H7 (cell line): ENCODE results near the gene AIDA. TPM values are rescaled to one million over a fixed set of nuclear protein-coding genes. Genes with fewer than 3 reads are reported as not detected.
"Not testable (repeated sequence)": the region's sequence is repeated elsewhere in the genome, so short reads cannot be mapped to it uniquely, and the experiment has no call there.

Experiments
- DNase-seq: peaks from one replicate; pipeline ENCODE4 v3.0.0; 2012
- H3K27me3 ChIP-seq: 2 replicates; pipeline ENCODE4 v1.6.0; 2011; ENCODE audit warnings: mild to moderate bottlenecking, low read length; ENCODE audit not compliant: control insufficient read depth, insufficient read depth
- H3K36me3 ChIP-seq: replicated peaks from 2 replicates; pipeline ENCODE4 v1.5.1; 2011; ENCODE audit warnings: low read length; ENCODE audit not compliant: control insufficient read depth, insufficient read depth
- H3K4me3 ChIP-seq: 2 replicates; pipeline ENCODE4 v1.5.1; 2011; ENCODE audit warnings: low read depth, mild to moderate bottlenecking, control low read depth, low read length, moderate library complexity; ENCODE audit not compliant: insufficient read depth
- total RNA-seq: library from RNA; depleted of rRNA; stranded (reverse); fragments of >200 nt; shearing (Covaris generic); gene quantifications from 2 replicates; pipeline ENCODE4 v1.2.3, GENCODE V29; 2014

The AIDA gene
- total RNA-seq, 1 experiment from 2014 or later = 48.3 TPM

GRCh38 chr1:222694927-222695326 is 17.4 kb downstream of the AIDA start:
- Histone ChIP-seq H3K4me3 (no peak overlapping the region), H3K27me3 (no peaks in the 10 kb centered on the region)
- DNase-seq = no peak

GRCh38 chr1:222691016-222691415 is 21.3 kb downstream of the AIDA start:
- H3K36me3 ChIP-seq = 0 out of 2 replicates have a peak, but pooled peaks cover 1% of the 10 kb centered on the region
- DNase-seq = no peak
- H3K27me3 ChIP-seq = no peaks in the 10 kb centered on the region
- no peak overlapping the region for H3K4me3 ChIP-seq

More at GRCh38 chr1:222694927-222695326, 17.4 kb downstream of the AIDA start:
- no peaks in the 10 kb centered on the region for H3K36me3 ChIP-seq

GRCh38 chr1:222680080-222680479 is 32.2 kb downstream of the AIDA start:
- no peak overlapping the region for H3K4me3 ChIP-seq
- no peak for DNase-seq
- no peaks in the 10 kb centered on the region for H3K27me3 ChIP-seq
- peaks cover 2% of the 10 kb centered on the region for H3K36me3 ChIP-seq

DNA sequence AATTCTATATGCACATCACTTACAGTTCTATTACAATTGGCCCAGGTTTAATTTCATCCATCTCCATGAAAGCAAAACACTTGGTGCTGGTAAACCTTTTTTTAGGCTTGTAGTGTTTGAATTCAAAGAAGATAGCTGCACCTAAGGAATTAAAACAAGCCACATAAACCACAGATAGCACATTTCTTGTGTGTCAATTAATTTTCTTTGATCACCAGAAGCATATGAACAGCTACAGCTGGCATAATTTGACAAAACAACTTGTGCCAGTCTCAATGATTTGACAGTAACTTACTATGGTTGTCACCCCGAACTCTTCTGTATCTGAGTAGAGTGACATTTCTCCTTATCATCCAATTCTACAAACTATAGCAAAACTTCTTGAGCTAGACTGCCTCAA is 42.2 kb downstream of the AIDA start:
- Histone ChIP-seq H3K36me3 (peaks cover 6% of the 10 kb centered on the region), H3K4me3 (no peak overlapping the region), H3K27me3 (no peaks in the 10 kb centered on the region)
- no peak for DNase-seq

- H3K36me3 ChIP-seq, H3K27me3 ChIP-seq, DNase-seq, H3K4me3 ChIP-seq: not testable (repeated sequence)
These were observed 43.2 kb downstream of the AIDA start for GRCh38 chr1:222669107-222669506.

DNA sequence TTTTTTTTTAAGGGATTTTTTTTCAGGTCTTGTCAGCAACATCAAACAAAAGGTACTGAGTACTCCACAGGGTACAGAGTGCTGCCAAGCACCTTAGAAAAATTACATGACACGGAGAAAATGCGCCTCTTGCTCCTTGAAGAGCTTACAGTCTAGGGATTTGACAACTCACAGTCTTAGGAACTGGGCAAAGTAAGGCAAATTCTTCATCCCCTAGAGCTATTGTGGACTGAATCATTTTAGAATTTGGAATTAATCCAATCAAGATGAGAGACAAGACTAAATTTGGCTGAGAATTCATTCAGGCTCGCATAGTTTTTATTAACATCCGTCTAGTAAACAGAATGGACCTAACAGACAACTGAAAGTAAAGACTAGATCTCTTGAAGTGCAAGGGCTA is 44.1 kb downstream of the AIDA start:
- not testable (repeated sequence) for DNase-seq, H3K27me3 ChIP-seq, H3K4me3 ChIP-seq
- peaks cover 13% of the 10 kb centered on the region for H3K36me3 ChIP-seq

DNA sequence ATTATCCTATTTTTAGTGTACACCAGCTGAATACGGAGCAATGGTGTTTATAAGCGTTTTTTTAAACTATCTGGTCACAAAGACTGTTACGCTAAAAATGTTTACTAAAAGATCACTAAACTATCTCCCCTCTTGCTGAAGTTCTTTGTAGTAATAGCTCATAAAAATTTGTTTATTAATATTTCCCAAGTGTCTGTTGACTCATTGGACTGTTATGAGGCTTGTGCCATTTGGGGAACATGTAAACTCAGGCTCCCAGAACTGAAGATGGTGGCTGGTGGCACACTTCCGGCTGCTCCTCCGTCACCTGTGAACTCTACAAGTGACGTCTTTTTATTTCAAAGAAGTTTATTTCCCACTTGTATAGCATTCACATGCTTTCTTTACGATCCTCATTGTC is 46.3 kb downstream of the AIDA start:
- no peak for DNase-seq
- no peak overlapping the region for H3K4me3 ChIP-seq
- peaks cover 19% of the 10 kb centered on the region for H3K36me3 ChIP-seq

DNA sequence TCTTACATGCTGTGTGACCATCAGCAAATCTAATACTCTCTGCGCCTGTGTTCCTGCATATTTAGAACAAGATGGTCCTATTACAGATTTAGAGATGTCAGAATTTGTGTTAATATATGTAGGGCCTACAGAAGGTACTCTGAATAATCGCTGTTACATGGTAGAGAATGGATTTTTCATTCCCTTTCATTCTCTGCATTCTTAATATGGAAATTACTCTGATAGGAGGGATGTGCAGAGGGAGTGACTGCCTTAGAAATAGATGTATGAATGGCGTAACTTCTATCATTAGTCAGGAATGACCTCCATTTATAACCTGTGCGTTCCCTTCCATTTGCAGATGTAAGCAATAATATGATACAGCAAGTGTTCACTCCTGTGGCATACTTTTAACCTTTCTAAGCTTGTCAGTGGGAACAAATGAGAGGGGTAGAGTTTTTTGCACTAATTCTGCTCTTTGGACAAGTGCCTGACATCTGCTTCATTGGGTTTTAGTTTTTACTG is 48.8 kb downstream of the AIDA start:
- no peak for DNase-seq
- Histone ChIP-seq H3K27me3 (no peaks in the 10 kb centered on the region), H3K4me3 (no peak overlapping the region), H3K36me3 (peaks cover 26% of the 10 kb centered on the region)

More for the DNA sequence above, 46.3 kb downstream of the AIDA start:
- no peaks in the 10 kb centered on the region for H3K27me3 ChIP-seq

DNA sequence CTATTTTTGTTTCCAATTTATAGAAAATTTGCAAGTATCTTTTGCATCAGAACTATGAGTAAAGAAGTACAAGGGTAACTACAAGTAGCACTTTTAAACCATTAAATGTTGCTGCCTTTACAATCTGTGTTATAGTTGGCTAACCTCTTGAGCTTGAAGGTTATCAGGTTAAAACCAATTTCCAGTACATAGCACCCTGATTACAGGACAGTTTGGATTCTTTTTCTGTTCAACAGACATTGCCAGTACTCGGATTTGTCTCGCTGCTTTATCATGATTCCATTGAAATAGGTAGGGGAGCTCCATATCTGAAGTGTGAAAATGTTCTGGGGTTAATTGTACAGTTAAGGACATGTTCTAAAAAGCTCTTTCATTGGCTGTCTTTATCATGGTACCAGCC is 54.4 kb downstream of the AIDA start:
- Histone ChIP-seq H3K4me3 (no peak overlapping the region), H3K27me3 (no peaks in the 10 kb centered on the region), H3K36me3 (peaks cover 29% of the 10 kb centered on the region)
- DNase-seq = no peak

GRCh38 chr1:222656391-222657155 is 55.7 kb downstream of the AIDA start:
- Histone ChIP-seq H3K27me3 (no peaks in the 10 kb centered on the region), H3K4me3 (no peak overlapping the region), H3K36me3 (peaks cover 34% of the 10 kb centered on the region)
- no peak for DNase-seq

DNA sequence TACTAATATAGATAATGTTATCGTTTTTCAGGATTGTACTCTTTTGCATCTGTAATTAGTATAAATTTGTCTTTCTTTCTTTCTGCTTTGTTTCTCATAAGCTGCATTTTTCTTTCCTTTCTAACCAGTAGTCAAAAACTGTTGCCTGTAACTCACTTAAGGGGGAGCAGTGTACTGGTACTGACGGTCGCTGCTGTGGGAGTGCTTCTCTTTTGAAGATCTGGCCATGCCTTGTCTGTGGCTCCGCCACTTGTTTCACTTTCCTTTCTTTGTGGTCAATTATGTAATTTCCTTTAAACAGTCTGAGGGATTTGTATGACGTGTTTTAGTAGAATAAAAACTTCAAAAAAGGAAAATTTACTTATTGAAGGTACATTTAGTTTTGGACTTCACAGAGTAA is 57.4 kb downstream of the AIDA start:
- Histone ChIP-seq H3K4me3 (no peak overlapping the region), H3K36me3 (peaks cover 33% of the 10 kb centered on the region), H3K27me3 (no peaks in the 10 kb centered on the region)
- DNase-seq = no peak

GRCh38 chr1:222653178-222653827 is 59.0 kb downstream of the AIDA start:
- Histone ChIP-seq H3K36me3 (peaks cover 33% of the 10 kb centered on the region), H3K4me3 (no peak overlapping the region), H3K27me3 (no peaks in the 10 kb centered on the region)
- no peak for DNase-seq

DNA sequence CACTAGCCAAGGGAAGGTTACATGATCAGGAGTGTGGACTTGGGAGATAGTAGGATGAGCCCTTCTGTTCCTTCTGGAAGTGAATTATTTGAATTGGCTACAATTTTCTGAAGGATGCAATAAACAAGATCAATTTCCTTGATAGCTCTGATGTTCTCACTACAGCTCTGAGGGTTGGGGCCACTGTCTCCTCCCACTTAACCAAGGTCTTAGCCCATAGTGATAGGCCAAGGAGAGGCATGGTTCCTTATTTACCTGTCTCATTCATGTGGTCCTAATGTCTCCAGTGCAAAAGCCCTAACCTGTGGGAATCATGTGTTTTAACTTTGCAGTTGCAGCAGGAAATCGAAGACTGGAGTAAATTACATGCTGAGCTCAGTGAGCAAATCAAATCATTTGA is 59.6 kb downstream of the AIDA start:
- peaks cover 32% of the 10 kb centered on the region for H3K36me3 ChIP-seq
- no peak for DNase-seq
- no peaks in the 10 kb centered on the region for H3K27me3 ChIP-seq
- H3K4me3 ChIP-seq = no peak overlapping the region

GRCh38 chr1:222644636-222644980 is 67.7 kb downstream of the AIDA start:
- DNase-seq = no peak
- H3K4me3 ChIP-seq = peak overlapping the region; percentile 96
- no peaks in the 10 kb centered on the region for H3K27me3 ChIP-seq
- H3K36me3 ChIP-seq = peaks cover under 1% of the 10 kb centered on the region

GRCh38 chr1:222643938-222644635 is 68.2 kb downstream of the AIDA start:
- no peaks in the 10 kb centered on the region for H3K27me3 ChIP-seq
- DNase-seq = peak; percentile 90

More at GRCh38 chr1:222643938-222644635, 68.2 kb downstream of the AIDA start:
- no peaks in the 10 kb centered on the region; the same call in 1 of the 2 replicates for H3K36me3 ChIP-seq
- peak overlapping the region; percentile 96 for H3K4me3 ChIP-seq
